Stomach smooth muscle (tissue), 2 donors: ENCODE data around the gene CDKN2B-AS1.

Experiments used
- H3K27ac ChIP-seq: one replicate; pipeline ENCODE4 v1.7.0; 2013; ENCODE audit warnings: mild to moderate bottlenecking, low read length, inconsistent platforms
- H3K27me3 ChIP-seq, 2 donors: one replicate each; pipeline ENCODE4 v1.7.0; 2013; ENCODE audit warnings: low read length in 2 of 2; ENCODE audit not compliant: insufficient read depth in 2 of 2, control insufficient read depth in 1 of 2
- H3K36me3 ChIP-seq, 2 donors: one replicate each; pipeline ENCODE4 v1.7.0; 2013; ENCODE audit warnings: low read length in 2 of 2; ENCODE audit not compliant: control insufficient read depth in 2 of 2, insufficient read depth in 2 of 2
- H3K4me1 ChIP-seq: one replicate; pipeline ENCODE4 v1.7.0; 2013; ENCODE audit warnings: low read length; ENCODE audit not compliant: control insufficient read depth, insufficient read depth
- H3K4me3 ChIP-seq, 2 donors: one replicate each; pipeline ENCODE4 v1.7.0; 2013; ENCODE audit warnings: low read length in 2 of 2
- H3K9ac ChIP-seq, 2 donors: one replicate each; pipeline ENCODE4 v1.7.0; 2013; ENCODE audit warnings: low read length in 2 of 2, mild to moderate bottlenecking in 1 of 2
- H3K9me3 ChIP-seq, 2 donors: one replicate each; pipeline ENCODE4 v1.7.0; 2013; ENCODE audit warnings: low read length in 2 of 2; ENCODE audit not compliant: control insufficient read depth in 2 of 2
- donor health status: healthy.
- donor health status: Pancreatic carcinoma.

The CDKN2B-AS1 gene

DNA sequence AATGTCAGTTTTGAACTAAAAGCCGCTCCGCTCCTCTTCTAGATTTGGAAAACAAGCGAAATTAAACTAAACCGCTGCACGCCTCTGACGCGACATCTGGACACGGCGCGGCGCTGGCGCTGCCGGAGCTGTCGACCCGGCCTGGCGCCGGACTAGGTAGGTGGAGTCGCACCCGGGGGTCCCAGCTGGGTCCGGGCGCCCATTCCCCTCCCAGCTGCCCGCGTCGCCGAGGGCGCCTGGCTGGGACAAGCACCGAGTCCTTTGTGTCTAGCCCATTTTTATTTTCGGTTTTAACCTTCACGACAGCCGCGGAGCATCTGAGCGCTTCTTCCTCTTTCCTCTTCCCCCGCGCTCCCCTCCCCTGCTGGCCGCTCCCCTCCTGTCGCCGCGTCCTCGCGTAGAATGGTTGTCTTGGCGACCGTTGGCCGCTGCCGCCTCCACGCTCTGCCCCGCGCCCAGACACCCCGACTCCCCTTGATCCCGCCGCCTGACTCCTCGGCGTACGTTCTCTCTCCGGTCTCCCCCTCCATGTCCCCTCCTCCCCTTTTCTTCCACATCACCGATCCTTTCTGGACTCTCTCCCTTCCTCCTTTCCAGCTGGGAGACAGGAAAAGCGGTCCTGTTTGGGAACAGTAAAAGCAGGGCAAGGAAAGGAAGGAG, 545 bp downstream of the CDKN2B-AS1 start:
- Histone ChIP-seq H3K27ac (peak overlapping the region; percentile 7), H3K9ac (peak overlapping the region; percentile 43 to 54), H3K36me3 (no peaks in the 10 kb centered on the region), H3K9me3 (no peaks in the 10 kb centered on the region), H3K4me1 (peaks cover 5% of the 10 kb centered on the region), H3K4me3 (peak overlapping the region; percentile 75 to 83), H3K27me3 (peaks cover 14 to 43% of the 10 kb centered on the region in 2 donors)

DNA sequence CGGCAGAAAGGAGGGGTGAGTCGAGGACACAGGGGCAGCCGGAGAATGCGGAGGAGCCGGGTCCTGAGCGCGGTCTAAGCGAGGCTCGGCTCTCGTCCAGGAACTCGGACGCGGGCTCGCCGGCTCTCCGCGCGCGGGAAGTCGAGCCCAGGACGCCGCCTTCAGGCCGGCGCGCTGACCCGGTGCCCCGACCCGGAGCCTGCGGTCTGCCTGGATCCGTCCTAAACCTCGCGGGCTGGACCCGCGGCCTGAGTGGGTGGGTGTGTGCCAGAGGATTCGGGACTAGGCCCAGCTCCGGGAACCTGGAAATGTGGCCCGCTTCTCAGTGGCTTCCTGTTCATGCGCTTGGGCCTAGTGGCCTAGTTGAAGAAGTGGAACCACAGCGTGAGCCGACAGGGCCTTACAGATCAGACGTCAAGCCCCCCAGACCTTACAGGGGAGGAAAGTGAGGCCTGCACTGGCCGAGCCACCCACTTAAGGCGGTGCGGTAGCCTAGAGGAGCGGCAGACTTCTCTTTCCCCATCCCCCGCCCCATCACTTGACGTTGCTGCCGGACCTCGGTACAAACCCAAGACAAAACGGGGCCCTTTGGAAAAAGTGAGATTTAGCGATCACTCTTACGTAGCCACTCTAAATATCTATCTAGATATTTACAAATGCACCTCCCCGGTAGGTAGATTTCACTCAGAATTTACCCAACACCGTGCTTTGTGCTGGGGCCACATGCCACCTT, 1.2 kb downstream of the CDKN2B-AS1 start:
- peaks cover 5% of the 10 kb centered on the region for H3K4me1 ChIP-seq
- H3K4me3 ChIP-seq = peak overlapping the region; percentile 75 to 83
- no peaks in the 10 kb centered on the region for H3K36me3 ChIP-seq
- peaks cover 12 to 40% of the 10 kb centered on the region in 2 donors for H3K27me3 ChIP-seq
- peak overlapping the region; percentile 6 to 54 for H3K9ac ChIP-seq
- H3K27ac ChIP-seq = no peak overlapping the region
- no peaks in the 10 kb centered on the region for H3K9me3 ChIP-seq

DNA sequence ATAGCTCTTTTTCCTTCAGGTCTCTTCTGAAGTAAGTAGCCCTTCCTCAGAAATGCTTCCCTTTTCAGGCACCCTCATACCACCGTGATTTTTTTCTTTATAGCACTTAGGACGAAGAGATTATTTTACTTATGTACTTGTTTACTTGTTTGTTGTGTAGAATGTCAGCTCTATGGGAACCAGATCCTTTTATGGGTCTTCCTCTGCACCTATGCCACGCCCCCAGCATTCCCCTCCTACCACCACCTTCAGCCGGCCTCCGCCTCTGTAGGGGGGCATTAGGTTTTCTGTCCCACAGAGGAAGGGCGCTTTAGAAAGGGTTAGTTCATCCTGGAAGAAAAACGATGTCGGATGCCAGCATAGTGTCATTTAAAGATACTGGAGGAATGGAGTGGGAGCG, 1.8 kb downstream of the CDKN2B-AS1 start:
- H3K36me3 ChIP-seq = no peaks in the 10 kb centered on the region
- H3K9ac ChIP-seq = no peak overlapping the region
- peaks cover 12 to 37% of the 10 kb centered on the region in 2 donors for H3K27me3 ChIP-seq
- no peak overlapping the region for H3K27ac ChIP-seq
- H3K9me3 ChIP-seq = no peaks in the 10 kb centered on the region
- no peak overlapping the region for H3K4me3 ChIP-seq
- peaks cover 5% of the 10 kb centered on the region for H3K4me1 ChIP-seq

DNA sequence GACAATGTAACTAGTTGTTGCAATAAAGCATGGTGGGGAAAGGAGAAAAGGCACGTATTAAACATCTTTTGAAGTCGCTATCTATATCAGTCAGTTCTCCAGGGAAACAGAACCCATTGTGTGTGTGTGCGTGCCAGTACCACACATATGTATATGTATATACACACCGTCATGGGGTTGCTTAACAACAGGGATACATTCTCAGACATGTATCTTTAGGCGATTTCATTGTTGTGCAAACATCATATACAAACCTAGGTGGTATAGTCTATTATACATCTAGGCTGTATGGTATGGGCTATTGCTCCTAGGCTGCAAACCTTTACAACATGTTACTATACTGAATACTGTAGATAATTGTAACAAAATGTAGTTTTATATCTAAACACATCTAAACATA, 2.3 kb downstream of the CDKN2B-AS1 start:
- Histone ChIP-seq H3K27ac (no peak overlapping the region), H3K4me3 (no peak overlapping the region), H3K36me3 (no peaks in the 10 kb centered on the region), H3K9ac (no peak overlapping the region), H3K4me1 (peaks cover 5% of the 10 kb centered on the region), H3K27me3 (peaks cover 12 to 34% of the 10 kb centered on the region in 2 donors), H3K9me3 (no peaks in the 10 kb centered on the region)

DNA sequence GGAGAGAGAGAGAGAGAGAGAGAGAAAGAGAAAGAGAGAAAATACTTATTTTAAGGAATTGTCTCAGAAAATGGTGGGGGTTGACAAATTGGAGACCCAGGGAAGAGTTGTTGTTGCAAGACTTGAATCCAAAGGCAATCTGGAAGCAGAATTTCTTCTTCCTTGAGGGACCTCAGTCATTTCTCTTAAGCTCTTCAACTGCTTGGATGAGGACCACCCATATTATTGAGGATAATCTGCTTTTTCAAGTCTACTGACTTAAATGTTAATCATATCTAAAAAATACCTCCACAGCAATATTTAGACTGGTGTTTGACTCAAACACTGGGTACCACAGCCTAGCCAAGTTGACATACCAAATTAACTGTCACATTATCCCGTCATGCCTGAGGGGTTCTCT, 2.9 kb downstream of the CDKN2B-AS1 start:
- Histone ChIP-seq H3K27ac (no peak overlapping the region), H3K4me1 (peaks cover 5% of the 10 kb centered on the region), H3K9me3 (no peaks in the 10 kb centered on the region), H3K4me3 (no peak overlapping the region), H3K27me3 (peaks cover 12 to 35% of the 10 kb centered on the region in 2 donors), H3K9ac (no peak overlapping the region), H3K36me3 (no peaks in the 10 kb centered on the region)

DNA sequence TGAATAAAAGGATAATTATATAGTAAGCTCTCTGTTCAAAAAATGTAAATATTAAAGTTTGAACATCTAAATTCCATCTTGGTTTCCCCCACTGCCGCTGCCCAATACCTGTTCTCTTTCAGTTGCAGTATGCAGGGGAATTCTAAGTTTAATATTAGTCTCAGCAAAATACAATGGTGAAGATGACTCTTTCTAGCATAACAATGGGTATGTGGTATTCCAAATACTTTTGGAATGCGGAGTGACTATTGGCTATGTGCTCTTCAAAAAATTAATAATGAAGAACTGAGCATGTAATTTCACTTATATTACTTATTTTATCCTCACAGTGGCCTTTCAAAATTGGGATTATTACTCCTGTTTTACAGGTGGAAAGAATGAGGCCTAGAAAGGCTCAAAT, 3.4 kb downstream of the CDKN2B-AS1 start:
- H3K9me3 ChIP-seq = no peaks in the 10 kb centered on the region
- H3K9ac ChIP-seq = no peak overlapping the region
- peaks cover 14 to 35% of the 10 kb centered on the region in 2 donors for H3K27me3 ChIP-seq
- no peak overlapping the region for H3K27ac ChIP-seq
- peaks cover 5% of the 10 kb centered on the region for H3K4me1 ChIP-seq
- H3K36me3 ChIP-seq = no peaks in the 10 kb centered on the region
- no peak overlapping the region for H3K4me3 ChIP-seq

DNA sequence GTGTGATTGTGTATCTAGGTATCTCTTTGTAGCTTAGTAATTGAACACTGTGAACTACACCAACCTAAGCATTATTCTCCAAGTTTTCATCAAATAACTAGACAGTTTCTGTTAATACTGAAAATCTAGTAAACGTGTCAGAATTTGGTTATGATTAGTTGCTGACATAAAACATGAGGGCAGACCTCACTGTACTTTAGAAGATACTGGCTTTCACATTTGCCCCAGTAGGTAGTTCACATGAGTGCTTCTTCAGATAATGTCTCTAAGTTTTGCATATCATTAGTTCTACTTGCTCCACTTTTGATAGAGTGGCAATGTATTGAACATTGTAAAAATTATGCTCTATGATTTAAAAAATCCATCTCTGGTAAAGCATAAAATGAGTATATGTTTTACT, 7.4 kb downstream of the CDKN2B-AS1 start:
- peaks cover 15 to 46% of the 10 kb centered on the region in 2 donors for H3K27me3 ChIP-seq

DNA sequence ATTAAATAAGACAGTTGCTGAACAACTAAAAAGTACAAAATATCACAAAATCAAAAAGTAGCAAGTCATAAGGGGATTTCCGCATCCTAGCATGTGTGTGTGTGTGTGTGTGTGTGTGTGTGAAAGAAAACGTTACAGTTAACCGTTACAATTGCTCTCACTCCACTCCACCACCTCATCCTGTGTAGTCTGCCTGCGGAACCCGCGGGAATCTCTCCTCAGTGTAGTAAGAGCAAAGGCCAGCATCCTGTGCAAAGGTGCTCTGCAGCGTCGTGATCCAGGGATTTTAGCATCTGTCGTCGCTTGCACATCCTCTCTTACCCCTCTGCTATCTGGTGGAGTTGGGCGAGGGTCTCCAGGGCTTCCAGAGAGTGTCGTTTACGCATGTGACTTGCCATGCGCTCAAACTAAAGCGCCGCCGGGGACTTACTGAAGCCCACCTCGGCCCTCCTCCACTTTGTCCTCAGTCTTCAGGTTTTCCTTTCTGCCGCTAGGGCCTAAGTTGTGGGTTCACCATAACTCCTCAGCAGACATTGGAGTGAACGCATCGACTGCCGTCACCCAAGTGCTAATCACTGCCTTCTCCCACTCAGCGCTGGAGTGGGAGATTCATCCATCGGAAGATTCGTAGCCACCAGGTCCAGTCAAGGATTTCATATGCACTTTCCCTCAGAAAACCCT, 10.6 kb downstream of the CDKN2B-AS1 start:
- Histone ChIP-seq H3K36me3 (no peaks in the 10 kb centered on the region), H3K9ac (no peak overlapping the region), H3K27ac (no peak overlapping the region), H3K9me3 (no peaks in the 10 kb centered on the region), H3K4me1 (no peaks in the 10 kb centered on the region), H3K4me3 (no peak overlapping the region), H3K27me3 (peaks cover 15 to 53% of the 10 kb centered on the region in 2 donors)

More for the DNA sequence above, 7.4 kb downstream of the CDKN2B-AS1 start:
- Histone ChIP-seq H3K9ac (no peak overlapping the region), H3K4me3 (no peak overlapping the region), H3K27ac (no peak overlapping the region), H3K4me1 (no peaks in the 10 kb centered on the region), H3K36me3 (no peaks in the 10 kb centered on the region), H3K9me3 (no peaks in the 10 kb centered on the region)

DNA sequence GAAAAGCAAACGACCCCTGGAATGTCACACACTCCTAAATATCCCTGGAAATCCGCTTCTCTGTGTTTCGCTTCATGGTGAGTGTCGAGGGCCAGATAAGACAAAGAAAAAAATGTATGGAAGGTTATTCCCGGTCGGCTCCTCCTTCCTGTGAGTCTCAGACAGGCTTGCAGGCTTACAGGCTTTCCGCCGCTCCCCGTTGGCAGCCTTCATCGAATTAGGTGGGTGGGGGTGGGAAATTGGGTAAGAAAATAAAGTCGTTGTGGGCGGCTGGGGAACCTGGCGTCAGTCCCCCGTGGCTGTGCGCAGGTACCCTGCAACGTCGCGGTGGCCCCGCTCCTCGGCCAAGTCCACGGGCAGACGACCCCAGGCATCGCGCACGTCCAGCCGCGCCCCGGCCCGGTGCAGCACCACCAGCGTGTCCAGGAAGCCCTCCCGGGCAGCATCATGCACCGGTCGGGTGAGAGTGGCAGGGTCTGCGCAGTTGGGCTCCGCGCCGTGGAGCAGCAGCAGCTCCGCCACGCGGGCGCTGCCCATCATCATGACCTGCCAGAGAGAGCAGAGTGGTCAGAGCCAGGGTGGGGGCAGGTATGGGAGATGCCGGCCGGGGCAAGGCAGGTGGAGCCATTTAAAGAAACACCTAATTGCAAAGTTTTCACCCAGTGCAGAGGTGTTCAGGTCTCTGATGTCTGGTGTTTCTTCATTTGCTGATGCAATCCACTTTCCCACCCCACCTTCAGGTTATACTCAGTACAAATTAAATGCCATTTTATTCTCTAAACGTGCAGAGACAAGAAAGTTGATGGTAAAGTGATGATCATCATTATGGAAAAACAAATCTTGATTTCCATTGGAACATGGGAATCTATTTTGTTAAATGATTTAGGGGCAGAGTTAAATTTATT, 11.4 kb downstream of the CDKN2B-AS1 start:
- Histone ChIP-seq H3K27ac (no peak overlapping the region), H3K36me3 (no peaks in the 10 kb centered on the region), H3K27me3 (peaks cover 15 to 53% of the 10 kb centered on the region in 2 donors), H3K4me3 (no peak overlapping the region), H3K4me1 (no peaks in the 10 kb centered on the region), H3K9ac (no peak overlapping the region), H3K9me3 (no peaks in the 10 kb centered on the region)

DNA sequence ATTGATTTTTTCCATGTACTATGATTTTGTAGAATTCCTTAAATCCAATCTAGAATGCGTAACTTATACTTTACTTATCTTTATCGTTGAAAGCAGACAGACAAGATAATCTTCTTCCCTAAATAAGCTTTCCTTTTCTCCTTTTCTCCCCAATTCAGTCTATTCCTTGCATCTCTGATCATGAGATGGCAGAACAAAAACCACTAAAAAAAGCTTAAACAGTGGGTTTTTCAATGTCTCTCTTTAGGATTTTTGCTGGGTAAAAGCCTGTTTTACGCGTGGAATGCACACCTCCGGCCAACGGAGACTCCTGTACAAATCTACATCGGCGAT, 13.8 kb downstream of the CDKN2B-AS1 start:
- Histone ChIP-seq H3K9ac (no peak overlapping the region), H3K4me1 (no peaks in the 10 kb centered on the region), H3K27ac (no peak overlapping the region), H3K4me3 (peak overlapping the region; percentile 78 to 87), H3K36me3 (no peaks in the 10 kb centered on the region), H3K27me3 (peaks cover 18 to 43% of the 10 kb centered on the region in 2 donors), H3K9me3 (no peaks in the 10 kb centered on the region)
